ENCODE measurements around the gene TRIM44. TPM values are rescaled to one million over a fixed set of nuclear protein-coding genes. Genes with fewer than 3 reads are reported as not detected.

TRIM44 gene
- total and polyA plus RNA-seq, 2 donors (not counting 3 experiments of a cell fraction or from before 2014, with no cell fraction given) = 31.7 to 72.0 TPM

DNA sequence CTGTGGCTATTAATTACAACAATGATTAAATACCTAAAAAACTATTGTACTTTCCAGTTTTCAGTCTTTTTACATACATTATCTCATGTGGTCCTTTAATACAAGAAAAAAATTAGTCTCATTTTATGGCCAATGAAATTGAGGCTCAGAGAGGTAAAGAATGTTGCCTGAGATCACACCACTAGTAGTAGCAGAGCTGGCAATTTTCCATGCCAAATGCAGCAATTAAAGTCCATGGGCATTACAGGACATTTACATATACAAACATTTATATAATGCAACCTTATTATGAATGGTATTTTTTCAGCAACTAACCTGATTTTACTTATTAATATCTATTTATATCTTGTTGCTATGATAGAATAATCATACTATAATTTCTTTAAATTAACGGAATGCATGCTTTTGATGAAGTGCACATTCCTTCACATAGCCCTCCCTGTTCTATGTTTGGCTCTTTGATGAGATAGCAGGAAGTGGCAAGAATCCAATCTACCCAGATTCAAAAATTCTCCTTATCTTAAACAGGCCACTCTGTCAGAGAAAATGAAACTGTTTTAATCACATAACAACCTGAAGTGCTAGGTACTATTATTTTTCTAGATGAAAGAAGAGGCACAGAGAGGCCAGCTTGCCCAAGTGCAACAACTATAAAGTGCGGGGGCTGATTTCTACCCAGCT, 160.4 kb downstream of the TRIM44 start:
- no peak for DNase-seq (ENCODE audit: low read depth, low spot score)
- Histone ChIP-seq H3K27me3 (ENCODE audit: control insufficient read depth in 2 of 2, insufficient read depth in 2 of 2, low read length in 2 of 2) (no peaks in the 10 kb centered on the region), H3K79me2 (ENCODE audit: control insufficient read depth, insufficient read depth, low read length) (no peaks in the 10 kb centered on the region), H3K4me3 (replicated peaks in 1 of 3; ENCODE audit: insufficient read depth in 1 of 3, low read depth in 1 of 3, low read length in 3 of 3) (no peak overlapping the region), H2AFZ (ENCODE audit: low read depth, low read length) (no peak overlapping the region), H4K20me1 (replicated peaks; ENCODE audit: control insufficient read depth, extremely low read depth, insufficient read depth, low read length) (no peaks in the 10 kb centered on the region), H3K4me2 (ENCODE audit: insufficient read depth, low read length) (no peak overlapping the region), H3K4me1 (ENCODE audit: control insufficient read depth, extremely low read depth, insufficient read depth, low read length) (peaks cover 8% of the 10 kb centered on the region), H3K9me1 (replicated peaks; ENCODE audit: control insufficient read depth, extremely low read depth, insufficient read depth, low read length) (no peaks in the 10 kb centered on the region), H3K27ac (ENCODE audit: insufficient read depth, low read depth, low read length) (no peak overlapping the region), H3K9ac (replicated peaks; ENCODE audit: extremely low read depth, insufficient read depth, low read length) (no peak overlapping the region), H3K36me3 (ENCODE audit: control insufficient read depth in 2 of 2, extremely low read depth in 1 of 2, insufficient read depth in 2 of 2, low read length in 2 of 2) (no peaks in the 10 kb centered on the region), H3K9me3 (replicated peaks; ENCODE audit: control insufficient read depth, insufficient read depth, low read length) (no peaks in the 10 kb centered on the region)
- no TSS peak for BruUV-seq (replicated peaks)
- no peak for TF ChIP-seq FOS (IDR thresholded peaks at IDR 0.05; ENCODE audit: borderline replicate concordance, insufficient read depth, low read length)
- TF ChIP-seq GATA2 (IDR thresholded peaks at IDR 0.05; ENCODE audit: insufficient read depth, insufficient read length, low read depth, low read length) = no peak
- TF ChIP-seq POLR2A (IDR thresholded peaks at IDR 0.05; ENCODE audit: low read depth, low read length) = no peak
- TF ChIP-seq, protein P1, sequence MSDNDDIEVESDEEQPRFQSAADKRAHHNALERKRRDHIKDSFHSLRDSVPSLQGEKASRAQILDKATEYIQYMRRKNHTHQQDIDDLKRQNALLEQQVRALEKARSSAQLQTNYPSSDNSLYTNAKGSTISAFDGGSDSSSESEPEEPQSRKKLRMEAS (IDR thresholded peaks at IDR 0.05; ENCODE audit: insufficient read depth, insufficient read length) = no peak
- TF ChIP-seq CTCF (IDR thresholded peaks at IDR 0.05; ENCODE audit: extremely low read depth in 1 of 2, insufficient read depth in 1 of 2, low read depth in 1 of 2, low read length in 2 of 2) = no peak
- TF ChIP-seq EZH2 (IDR thresholded peaks at IDR 0.05; ENCODE audit: borderline replicate concordance, low read depth, low read length, severe bottlenecking) = no peak
- TF ChIP-seq JUN (IDR thresholded peaks at IDR 0.05; ENCODE audit: borderline replicate concordance, insufficient read depth, insufficient read length, low read depth) = no peak
- TF ChIP-seq MYC (IDR thresholded peaks at IDR 0.05; ENCODE audit: low read depth, low read length) = no peak
- TF ChIP-seq POLR2AphosphoS5 (IDR thresholded peaks at IDR 0.05; ENCODE audit: insufficient read depth, low read depth, low read length) = no peak
- ChIA-PET CTCF (interaction anchor here (0.7 to 5.9 kb wide), 163 partner anchors 9 to 718 kb away, joined by 3 to 266 read pairs (median 9); partner anchors contain the start of genes COMMD9, FJX1, LDLRAD3 and TRIM44), POLR2A (interaction anchor here (0.6 to 1.2 kb wide), 3 partner anchors 11 to 122 kb away, joined by 3 to 4 read pairs (median 3); partner anchors contain the start of gene LDLRAD3)
- FAIRE-seq = no peak
- intact Hi-C loops (cut with micrococcal nuclease) (loop anchor here (1.0 to 5.0 kb wide), 14 partner anchors 18 to 443 kb away; partner anchors contain the start of genes LDLRAD3 and TRIM44), dilution Hi-C loops (cut with MboI; ENCODE audit: extremely low pct_ligation_motif_present, low sequenced_read_pairs) (loop anchor here (25.0 kb wide), 1 partner anchor 439 kb away; no protein-coding TSS in a partner anchor)
